Suprapubic skin (tissue), 4 donors: Measurements from ENCODE around the gene SLC43A3. TPM values are rescaled to one million over a fixed set of nuclear protein-coding genes. Genes with fewer than 3 reads are reported as not detected.
A peak's percentile ranks its signal among the peaks of the same experiment; 100 is the strongest.

Experiments
- DNase-seq, 2 donors: peaks; one replicate each; pipeline ENCODE4 v3.0.0-alpha.2; 2019; ENCODE audit warnings: low spot score in 2 of 2
- H3K27ac ChIP-seq: fragments of 200-600 bp; sonication (generic); one replicate; pipeline ENCODE4 v1.5.1; 2019
- H3K27me3 ChIP-seq: fragments of 200-600 bp; sonication (generic); one replicate; pipeline ENCODE4 v1.5.1; 2019
- H3K36me3 ChIP-seq: fragments of 200-600 bp; sonication (generic); one replicate; pipeline ENCODE4 v1.5.1; 2019
- H3K4me1 ChIP-seq: fragments of 200-600 bp; sonication (generic); one replicate; pipeline ENCODE4 v1.5.1; 2019
- H3K4me3 ChIP-seq: fragments of 200-600 bp; sonication (generic); one replicate; pipeline ENCODE4 v1.5.1; 2019; ENCODE audit warnings: mild to moderate bottlenecking
- H3K9me3 ChIP-seq: fragments of 200-600 bp; sonication (generic); one replicate; pipeline ENCODE4 v1.5.1; 2019
- EP300 ChIP-seq: sonication (generic); formaldehyde crosslinking; IDR thresholded peaks from one replicate; pipeline ENCODE4 v1.6.1; 2017; ENCODE audit warnings: antibody characterized with exemption
- POLR2A ChIP-seq, 2 donors: fragments of 450-650 bp; IDR thresholded peaks; one replicate each; pipeline ENCODE4 v1.6.1; 2017; ENCODE audit warnings: antibody characterized with exemption in 2 of 2, mild to moderate bottlenecking in 2 of 2, moderate library complexity in 2 of 2
- POLR2AphosphoS5 ChIP-seq, 3 donors: sonication (generic); formaldehyde crosslinking; IDR thresholded peaks; one replicate each; pipeline ENCODE4 v1.6.1; 2017; ENCODE audit warnings: antibody characterized with exemption in 3 of 3
- WGBS: methylation state at CpG from one replicate; pipeline ENCODE4 v1.1.5; 2018; 5-methylcytosine and 5-hydroxymethylcytosine counted together
- total RNA-seq, 4 donors: library from RNA; depleted of rRNA; stranded (reverse); fragments of >200 nt; gene quantifications; one replicate each; pipeline ENCODE4 v1.1.0, GENCODE V29; 2016
- TF ChIP-seq, protein P1 (sequence below), 2 donors: fragments of 200-600 bp in 1 of 2; fragments of 450-650 bp in 1 of 2; sonication (generic) in 1 of 2; IDR thresholded peaks; one replicate each; pipeline ENCODE4 v1.5.1; 2016 to 2019; ENCODE audit warnings: antibody characterized with exemption in 2 of 2, mild to moderate bottlenecking in 1 of 2, moderate library complexity in 1 of 2

Gene SLC43A3
- total RNA-seq, 4 donors from 2014 or later: 44.5 to 70.4 (median 60.0) TPM

GRCh38 chr11:57424792-57425564 lies 1.9 kb downstream of the SLC43A3 start:
- DNase-seq: peak; percentile 85 to 94
- TF ChIP-seq POLR2A (IDR thresholded peaks at IDR 0.05) (no peak), EP300 (no peak), POLR2AphosphoS5 (IDR thresholded peaks at IDR 0.05) (peak in 1 of 3 donors; percentile 27)
- TF ChIP-seq, protein P1, sequence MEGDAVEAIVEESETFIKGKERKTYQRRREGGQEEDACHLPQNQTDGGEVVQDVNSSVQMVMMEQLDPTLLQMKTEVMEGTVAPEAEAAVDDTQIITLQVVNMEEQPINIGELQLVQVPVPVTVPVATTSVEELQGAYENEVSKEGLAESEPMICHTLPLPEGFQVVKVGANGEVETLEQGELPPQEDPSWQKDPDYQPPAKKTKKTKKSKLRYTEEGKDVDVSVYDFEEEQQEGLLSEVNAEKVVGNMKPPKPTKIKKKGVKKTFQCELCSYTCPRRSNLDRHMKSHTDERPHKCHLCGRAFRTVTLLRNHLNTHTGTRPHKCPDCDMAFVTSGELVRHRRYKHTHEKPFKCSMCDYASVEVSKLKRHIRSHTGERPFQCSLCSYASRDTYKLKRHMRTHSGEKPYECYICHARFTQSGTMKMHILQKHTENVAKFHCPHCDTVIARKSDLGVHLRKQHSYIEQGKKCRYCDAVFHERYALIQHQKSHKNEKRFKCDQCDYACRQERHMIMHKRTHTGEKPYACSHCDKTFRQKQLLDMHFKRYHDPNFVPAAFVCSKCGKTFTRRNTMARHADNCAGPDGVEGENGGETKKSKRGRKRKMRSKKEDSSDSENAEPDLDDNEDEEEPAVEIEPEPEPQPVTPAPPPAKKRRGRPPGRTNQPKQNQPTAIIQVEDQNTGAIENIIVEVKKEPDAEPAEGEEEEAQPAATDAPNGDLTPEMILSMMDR (IDR thresholded peaks at IDR 0.05): no peak
- peak overlapping the region; percentile 52 for H3K4me3 ChIP-seq
- H3K36me3 ChIP-seq: peaks cover 9% of the 10 kb centered on the region
- peaks cover 58% of the 10 kb centered on the region for H3K4me1 ChIP-seq
- H3K9me3 ChIP-seq: no peaks in the 10 kb centered on the region
- peak overlapping the region; percentile 94 for H3K27ac ChIP-seq
- WGBS: 26% methylated on average over 14 of the region's 15 CpGs
- H3K27me3 ChIP-seq: no peaks in the 10 kb centered on the region

DNA sequence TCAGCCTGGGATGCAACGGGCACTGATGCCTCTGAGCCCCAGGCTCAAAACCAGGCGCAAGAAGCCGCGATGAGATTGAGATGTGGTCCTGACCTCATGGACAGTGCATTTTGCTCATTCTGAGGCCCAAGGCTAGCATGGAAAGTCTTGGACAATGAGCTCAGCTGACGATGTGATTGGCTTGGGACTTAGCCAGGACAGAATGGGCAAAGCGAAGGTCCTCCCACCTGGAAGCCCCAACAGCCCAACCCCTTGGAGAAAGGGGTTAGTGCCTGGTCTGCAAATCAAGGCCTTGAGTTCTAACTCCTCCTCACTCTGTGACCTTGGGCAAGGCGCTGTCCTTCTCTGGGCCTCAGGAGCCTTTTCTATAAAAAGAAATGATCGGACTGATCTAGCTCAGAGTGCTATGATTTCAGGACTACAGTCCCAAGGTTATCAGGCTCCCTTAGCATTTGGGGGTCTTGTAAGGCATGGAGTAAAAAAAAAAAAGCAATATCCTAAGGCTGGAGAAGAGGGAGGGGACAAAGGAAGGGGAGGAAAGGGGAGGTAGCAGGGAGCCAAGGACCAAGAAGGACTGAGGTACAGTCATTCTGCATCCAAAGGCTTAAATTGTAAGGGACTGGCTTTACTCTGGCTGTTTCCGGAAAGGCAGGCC lies 2.7 kb downstream of the SLC43A3 start:
- DNase-seq: no peak
- Histone ChIP-seq H3K4me1 (peaks cover 58% of the 10 kb centered on the region), H3K27ac (peak overlapping the region; percentile 94), H3K27me3 (no peaks in the 10 kb centered on the region), H3K36me3 (peaks cover 12% of the 10 kb centered on the region), H3K9me3 (no peaks in the 10 kb centered on the region), H3K4me3 (peak overlapping the region; percentile 52)
- WGBS: 74% methylated on average over 9 of the region's 9 CpGs
- TF ChIP-seq EP300 (no peak), POLR2AphosphoS5 (IDR thresholded peaks at IDR 0.05) (no peak), POLR2A (IDR thresholded peaks at IDR 0.05) (no peak)
- TF ChIP-seq, protein P1 (IDR thresholded peaks at IDR 0.05): no peak

GRCh38 chr11:57422669-57423068 lies 4.3 kb downstream of the SLC43A3 start:
- Histone ChIP-seq H3K4me3 (no peak overlapping the region), H3K27me3 (no peaks in the 10 kb centered on the region), H3K4me1 (peaks cover 50% of the 10 kb centered on the region), H3K36me3 (peaks cover 18% of the 10 kb centered on the region), H3K9me3 (no peaks in the 10 kb centered on the region), H3K27ac (no peak overlapping the region)
- 75% methylated on average over 4 of the region's 4 CpGs for WGBS
- TF ChIP-seq POLR2A (IDR thresholded peaks at IDR 0.05) (no peak), POLR2AphosphoS5 (IDR thresholded peaks at IDR 0.05) (no peak), EP300 (no peak)
- TF ChIP-seq, protein P1 (IDR thresholded peaks at IDR 0.05): no peak
- DNase-seq: no peak

DNA sequence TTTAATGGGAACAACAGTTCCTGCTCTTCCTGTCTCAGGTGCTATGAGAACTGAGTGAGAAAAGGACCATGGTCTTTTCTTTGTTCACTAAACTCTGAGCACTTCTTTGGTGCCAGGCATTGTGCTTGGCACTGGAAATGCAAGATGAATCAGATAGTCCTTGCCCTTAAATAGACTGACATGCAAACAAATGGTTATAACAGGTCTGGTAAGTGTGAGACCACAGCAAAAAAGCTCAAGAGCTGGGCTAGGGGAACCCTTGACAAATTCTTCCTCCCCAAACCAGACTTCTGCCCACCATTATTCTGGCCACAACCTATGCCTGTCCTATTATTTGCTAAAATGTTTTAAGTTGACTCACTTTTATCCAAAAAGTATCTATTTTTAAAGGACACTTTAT lies 5.1 kb downstream of the SLC43A3 start:
- TF ChIP-seq POLR2AphosphoS5 (IDR thresholded peaks at IDR 0.05) (no peak), EP300 (no peak), POLR2A (IDR thresholded peaks at IDR 0.05) (no peak)
- TF ChIP-seq, protein P1 (IDR thresholded peaks at IDR 0.05): no peak
- H3K4me1 ChIP-seq: peaks cover 45% of the 10 kb centered on the region
- DNase-seq: no peak
- peaks cover 26% of the 10 kb centered on the region for H3K36me3 ChIP-seq
- H3K9me3 ChIP-seq: no peaks in the 10 kb centered on the region
- H3K4me3 ChIP-seq: no peak overlapping the region
- H3K27ac ChIP-seq: no peak overlapping the region
- H3K27me3 ChIP-seq: no peaks in the 10 kb centered on the region

- H3K9me3 ChIP-seq: no peaks in the 10 kb centered on the region
- no peak for DNase-seq
- TF ChIP-seq, protein P1 (IDR thresholded peaks at IDR 0.05): no peak
- no peak for TF ChIP-seq POLR2AphosphoS5 (IDR thresholded peaks at IDR 0.05)
- TF ChIP-seq EP300: no peak
- TF ChIP-seq POLR2A (IDR thresholded peaks at IDR 0.05): no peak
- peaks cover 43% of the 10 kb centered on the region for H3K4me1 ChIP-seq
- WGBS: 89% methylated on average over 3 of the region's 4 CpGs
- peaks cover 34% of the 10 kb centered on the region for H3K36me3 ChIP-seq
- H3K27me3 ChIP-seq: no peaks in the 10 kb centered on the region
- no peak overlapping the region for H3K4me3 ChIP-seq
- H3K27ac ChIP-seq: no peak overlapping the region
These were observed 5.9 kb downstream of the SLC43A3 start for GRCh38 chr11:57421066-57421465.
